HUES64 (cell line): ENCODE results near the gene CYREN.
A peak's percentile ranks its signal among the peaks of the same experiment; 100 is the strongest.

ENCODE experiments used
- H3K27ac ChIP-seq: 2 replicates; pipeline ENCODE4 v1.7.0; 2013; ENCODE audit warnings: low read depth, low read length, inconsistent platforms
- H3K27me3 ChIP-seq: 2 replicates; pipeline ENCODE4 v1.6.1; 2013; ENCODE audit warnings: mild to moderate bottlenecking, low read length; ENCODE audit not compliant: insufficient read depth
- H3K36me3 ChIP-seq: 2 replicates; pipeline ENCODE4 v1.6.1; 2013; ENCODE audit warnings: mild to moderate bottlenecking, low read length; ENCODE audit not compliant: insufficient read depth
- H3K4me1 ChIP-seq: 2 replicates; pipeline ENCODE4 v1.6.1; 2013; ENCODE audit warnings: mild to moderate bottlenecking, low read length, moderate library complexity; ENCODE audit not compliant: insufficient read depth
- H3K4me3 ChIP-seq: 2 replicates; pipeline ENCODE4 v1.5.1; 2013; ENCODE audit warnings: mild to moderate bottlenecking, low read length, moderate library complexity
- H3K9ac ChIP-seq: 2 replicates; pipeline ENCODE4 v1.6.1; 2013; ENCODE audit warnings: mild to moderate bottlenecking, low read depth, low read length
- H3K9me3 ChIP-seq: 2 replicates; pipeline ENCODE4 v1.6.1; 2013; ENCODE audit warnings: low read depth, low read length; ENCODE audit not compliant: insufficient read depth
- WGBS: fragments of 150-250, 120-280 bp; methylation state at CpG from one replicate; pipeline ENCODE4 v1.1.7; 2013; ENCODE audit warnings: missing lambda C conversion rate; 5-methylcytosine and 5-hydroxymethylcytosine counted together

CYREN gene

GRCh38 chr7:135186261-135186540, 15.7 kb upstream of the CYREN start:
- peaks cover 15% of the 10 kb centered on the region for H3K9me3 ChIP-seq
- no peak overlapping the region for H3K27ac ChIP-seq
- H3K4me3 ChIP-seq = no peak overlapping the region
- WGBS = 96% methylated on average over 3 of the region's 3 CpGs
- H3K27me3 ChIP-seq = no peaks in the 10 kb centered on the region
- H3K4me1 ChIP-seq = no peaks in the 10 kb centered on the region
- H3K9ac ChIP-seq = no peak overlapping the region
- H3K36me3 ChIP-seq = peaks cover 32% of the 10 kb centered on the region

DNA sequence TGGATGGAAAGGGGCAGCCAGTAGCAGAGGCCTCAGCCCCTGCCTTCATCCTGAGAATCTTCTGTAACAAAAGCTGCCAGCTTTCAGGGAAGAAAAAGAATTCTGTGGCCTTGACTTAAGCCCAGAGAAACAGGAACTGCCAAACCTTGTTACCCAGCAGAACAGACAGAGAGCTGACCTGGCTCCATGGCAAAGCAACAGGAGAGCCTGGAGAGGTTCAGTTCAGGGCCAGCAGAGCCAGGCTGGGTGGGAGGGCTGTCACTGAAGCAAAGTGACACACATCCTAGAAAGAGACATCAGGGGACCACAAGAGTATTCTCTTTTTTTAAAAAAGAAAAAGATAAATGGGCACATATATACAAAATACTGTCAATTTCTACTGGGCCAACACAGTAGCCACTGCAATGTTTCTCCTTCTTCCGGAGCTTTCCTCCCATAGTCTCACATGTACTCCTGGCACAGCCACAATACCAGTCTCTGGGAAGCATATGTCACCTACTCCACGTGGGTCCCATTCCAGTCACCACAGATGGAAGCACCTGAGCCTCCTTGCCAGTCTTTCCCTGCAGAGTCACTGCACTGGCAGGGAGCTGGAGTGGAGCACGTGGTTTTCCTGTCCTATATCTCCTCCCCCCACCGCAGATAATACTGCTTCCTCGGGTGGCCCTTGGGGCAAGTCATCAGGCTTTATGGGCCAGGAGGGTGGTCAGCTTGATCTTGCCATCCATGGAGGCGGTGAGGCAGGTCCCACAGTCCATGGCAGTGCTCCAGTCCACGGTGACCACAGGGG, 15.2 kb upstream of the CYREN start:
- Histone ChIP-seq H3K27me3 (no peaks in the 10 kb centered on the region), H3K4me1 (no peaks in the 10 kb centered on the region), H3K9me3 (peaks cover 20% of the 10 kb centered on the region), H3K27ac (no peak overlapping the region), H3K9ac (no peak overlapping the region), H3K4me3 (no peak overlapping the region), H3K36me3 (peaks cover 32% of the 10 kb centered on the region)
- 94% methylated on average over 7 of the region's 7 CpGs for WGBS

GRCh38 chr7:135184254-135184841, 13.8 kb upstream of the CYREN start:
- 91% methylated on average over 5 of the region's 5 CpGs for WGBS
- Histone ChIP-seq H3K27ac (no peak overlapping the region), H3K9ac (no peak overlapping the region), H3K9me3 (peaks cover 28% of the 10 kb centered on the region), H3K27me3 (no peaks in the 10 kb centered on the region), H3K36me3 (peaks cover 32% of the 10 kb centered on the region), H3K4me3 (no peak overlapping the region), H3K4me1 (no peaks in the 10 kb centered on the region)

GRCh38 chr7:135183478-135183877, 13.0 kb upstream of the CYREN start:
- Histone ChIP-seq H3K9me3 (peaks cover 28% of the 10 kb centered on the region), H3K4me3 (no peak overlapping the region)
- WGBS = 92% methylated on average over 7 of the region's 7 CpGs

DNA sequence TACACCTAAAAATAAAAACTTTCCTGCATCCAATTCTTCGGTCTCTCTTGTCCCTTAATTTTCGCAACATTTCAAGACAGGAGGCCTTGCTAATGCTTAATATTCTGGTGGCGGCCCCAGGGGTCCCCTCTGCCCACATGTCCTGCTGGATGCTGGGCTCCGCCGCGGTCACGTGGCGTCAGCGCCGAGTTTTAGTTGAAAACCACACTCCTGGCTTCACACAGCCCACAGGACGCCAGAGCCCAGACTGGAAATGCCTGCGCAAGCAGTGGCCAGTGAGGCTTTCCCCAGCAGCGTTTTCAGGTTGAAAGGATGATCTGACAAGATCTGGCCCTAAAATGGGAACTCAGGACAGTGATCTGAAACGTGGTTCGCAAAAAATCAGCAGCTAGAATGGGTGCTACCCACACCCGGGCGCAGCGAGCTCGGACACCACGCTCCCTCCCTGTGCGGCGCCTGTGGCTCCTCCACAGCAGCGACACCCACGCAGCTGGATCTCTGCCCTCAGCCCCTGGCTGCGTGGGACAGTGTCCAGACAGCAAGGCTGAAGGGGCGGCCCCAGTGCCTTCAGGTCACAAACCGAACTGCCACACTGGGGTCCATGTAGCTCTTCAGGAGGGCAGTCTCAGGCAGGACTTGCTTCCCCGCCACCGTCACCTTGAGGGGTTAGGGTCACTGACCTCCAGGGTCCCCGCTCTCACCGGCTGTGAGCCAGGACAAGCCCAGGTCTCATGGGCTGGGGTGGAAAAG, 11.6 kb upstream of the CYREN start:
- H3K4me3 ChIP-seq = no peak overlapping the region
- no peak overlapping the region for H3K27ac ChIP-seq
- no peaks in the 10 kb centered on the region for H3K27me3 ChIP-seq
- 96% methylated on average over 31 of the region's 31 CpGs for WGBS
- peaks cover 28% of the 10 kb centered on the region for H3K9me3 ChIP-seq
- H3K4me1 ChIP-seq = peaks cover 11% of the 10 kb centered on the region
- no peak overlapping the region for H3K9ac ChIP-seq
- H3K36me3 ChIP-seq = peaks cover 17% of the 10 kb centered on the region

More at GRCh38 chr7:135183478-135183877, 13.0 kb upstream of the CYREN start:
- H3K36me3 ChIP-seq = peaks cover 25% of the 10 kb centered on the region
- H3K27me3 ChIP-seq = no peaks in the 10 kb centered on the region
- H3K27ac ChIP-seq = no peak overlapping the region
- no peak overlapping the region for H3K9ac ChIP-seq
- H3K4me1 ChIP-seq = no peaks in the 10 kb centered on the region

DNA sequence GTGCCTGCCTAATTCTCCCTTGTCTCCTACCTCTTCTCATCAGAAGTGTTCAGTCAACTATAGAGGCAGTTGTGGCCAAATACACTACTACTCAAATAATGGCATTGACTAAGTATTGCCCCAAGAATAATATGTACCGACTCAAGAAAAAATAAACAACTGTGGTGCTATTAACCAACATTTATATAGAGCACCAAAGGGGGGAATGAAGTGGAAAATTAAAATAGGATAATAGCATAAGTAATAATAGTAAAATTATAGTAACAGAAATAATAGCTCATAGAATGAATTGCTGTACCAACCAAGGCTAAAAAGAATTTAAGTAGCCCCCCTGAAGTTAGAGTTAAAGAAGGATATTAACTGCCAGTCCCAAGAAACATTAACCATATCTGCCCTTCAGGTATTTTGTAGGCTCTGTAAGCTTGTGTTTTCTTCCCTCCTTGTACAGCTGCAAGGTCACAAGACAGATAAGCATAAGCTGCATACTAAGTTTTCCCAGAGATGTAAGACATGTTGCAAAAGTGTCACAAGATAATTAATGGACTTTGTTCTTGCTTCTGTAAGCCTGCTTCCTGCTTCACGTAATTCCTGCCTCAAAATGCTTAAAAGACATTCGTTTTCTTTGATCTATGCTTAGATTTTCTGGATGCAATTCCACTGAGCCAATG, 10.9 kb upstream of the CYREN start:
- Histone ChIP-seq H3K4me1 (peaks cover 14% of the 10 kb centered on the region), H3K4me3 (no peak overlapping the region), H3K27ac (no peak overlapping the region), H3K36me3 (peaks cover 13% of the 10 kb centered on the region), H3K27me3 (no peaks in the 10 kb centered on the region), H3K9me3 (peaks cover 28% of the 10 kb centered on the region), H3K9ac (no peak overlapping the region)
- 96% methylated on average over 2 of the region's 3 CpGs for WGBS

GRCh38 chr7:135180122-135180521, 9.6 kb upstream of the CYREN start:
- H3K27ac ChIP-seq = no peak overlapping the region
- peaks cover 28% of the 10 kb centered on the region for H3K9me3 ChIP-seq
- no peak overlapping the region for H3K9ac ChIP-seq
- peaks cover 1% of the 10 kb centered on the region for H3K36me3 ChIP-seq
- no peaks in the 10 kb centered on the region for H3K27me3 ChIP-seq
- no peak overlapping the region for H3K4me3 ChIP-seq
- peaks cover 14% of the 10 kb centered on the region for H3K4me1 ChIP-seq
- WGBS = 95% methylated on average over 5 of the region's 5 CpGs

DNA sequence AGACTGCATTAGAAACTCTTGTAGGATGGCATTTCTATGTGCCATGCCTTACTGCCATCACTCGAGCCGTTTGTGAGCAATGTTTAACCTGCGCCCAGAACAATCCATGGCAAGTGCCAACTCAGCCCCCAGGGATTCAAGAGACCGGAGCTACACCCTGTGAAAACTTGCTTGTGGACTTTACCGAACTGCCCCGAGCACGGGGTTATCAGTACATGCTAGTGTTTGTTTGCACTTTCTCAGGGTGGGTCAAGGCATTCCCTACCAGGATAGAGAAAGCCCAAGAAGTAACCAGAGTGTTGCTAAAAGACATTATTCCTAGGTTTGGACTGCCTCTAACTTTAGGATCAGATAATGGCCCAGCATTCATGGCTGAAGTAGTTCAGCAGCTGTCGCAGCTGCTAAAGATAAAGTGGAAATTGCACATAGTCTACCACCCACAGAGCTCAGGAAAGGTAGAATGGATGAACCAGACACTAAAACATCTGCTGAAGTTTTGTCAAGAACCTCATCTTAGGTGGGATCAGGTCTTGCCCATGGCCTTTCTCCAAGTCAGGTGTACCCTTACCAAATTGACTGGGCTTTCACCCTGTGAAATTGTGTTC, 8.9 kb upstream of the CYREN start:
- Histone ChIP-seq H3K4me1 (peaks cover 14% of the 10 kb centered on the region), H3K36me3 (no peaks in the 10 kb centered on the region; the same call in 1 of the 2 replicates), H3K27ac (no peak overlapping the region), H3K27me3 (no peaks in the 10 kb centered on the region), H3K9me3 (peaks cover 28% of the 10 kb centered on the region), H3K4me3 (no peak overlapping the region), H3K9ac (no peak overlapping the region)
- 97% methylated on average over 8 of the region's 8 CpGs for WGBS

DNA sequence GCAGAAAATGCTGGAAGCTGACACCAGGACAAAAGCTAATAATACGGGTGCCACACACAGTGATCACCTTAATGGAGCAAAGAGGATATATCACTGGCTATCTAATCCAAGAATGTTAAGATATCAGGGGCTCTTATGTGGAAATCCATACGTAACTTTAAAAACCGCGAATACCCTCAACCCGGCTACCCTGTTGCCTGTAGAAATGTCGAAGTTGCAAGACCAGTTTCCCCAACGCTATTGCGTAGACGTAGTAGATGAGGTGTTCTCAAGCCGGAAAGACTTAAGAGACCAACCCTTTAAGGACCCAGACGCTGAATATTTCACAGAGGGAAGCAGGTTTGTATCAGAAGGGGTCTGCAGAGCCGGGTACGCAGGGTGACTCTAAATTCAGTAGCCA, 7.9 kb upstream of the CYREN start:
- Histone ChIP-seq H3K27me3 (no peaks in the 10 kb centered on the region), H3K9ac (no peak overlapping the region), H3K9me3 (peaks cover 28% of the 10 kb centered on the region), H3K4me1 (peaks cover 14% of the 10 kb centered on the region), H3K36me3 (no peaks in the 10 kb centered on the region; the same call in 1 of the 2 replicates), H3K27ac (no peak overlapping the region), H3K4me3 (no peak overlapping the region)
- WGBS = 88% methylated on average over 13 of the region's 13 CpGs

DNA sequence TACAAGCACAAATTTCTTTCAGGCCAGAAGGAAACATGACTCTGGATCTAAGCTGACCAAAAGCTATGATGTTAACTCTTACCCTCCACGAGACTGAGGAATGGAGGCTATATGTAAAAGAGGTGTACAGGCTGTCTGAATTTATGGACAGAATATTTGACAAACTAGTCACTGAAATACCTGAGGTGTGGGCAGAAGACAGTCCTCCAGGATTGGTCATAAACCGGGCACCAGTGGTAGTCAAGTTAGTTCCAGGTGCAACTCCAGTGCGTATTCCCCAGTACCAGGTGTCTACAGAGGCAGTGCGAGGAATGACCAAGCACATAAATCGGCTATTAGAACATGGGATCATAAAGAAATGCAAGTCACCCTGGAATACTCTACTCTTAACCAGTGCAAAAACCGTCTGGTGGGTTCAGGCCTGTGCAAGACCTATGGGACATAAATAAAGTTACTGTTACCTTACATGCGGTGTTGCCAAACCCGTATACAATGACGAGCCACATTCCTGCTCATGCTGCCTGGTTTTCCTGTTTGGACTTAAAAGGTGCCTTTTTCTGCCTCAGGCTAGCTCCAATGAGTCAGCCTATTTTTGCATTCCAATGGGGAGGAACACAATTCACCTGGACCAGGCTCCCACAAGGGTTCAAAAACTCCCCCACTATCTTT, 6.7 kb upstream of the CYREN start:
- Histone ChIP-seq H3K4me3 (no peak overlapping the region), H3K27ac (peak overlapping the region; percentile 38), H3K9me3 (peaks cover 21% of the 10 kb centered on the region), H3K4me1 (peaks cover 14% of the 10 kb centered on the region), H3K27me3 (no peaks in the 10 kb centered on the region), H3K36me3 (no peaks in the 10 kb centered on the region; the same call in 1 of the 2 replicates), H3K9ac (peak overlapping the region; percentile 18; the same call in 1 of the 2 replicates)
- WGBS = 89% methylated on average over 9 of the region's 9 CpGs
